IPS DF 6.9 (cell line): ENCODE results near the gene ELOVL1.
A peak's percentile ranks its signal among the peaks of the same experiment; 100 is the strongest.

Source experiments
- DNase-seq: peaks from one replicate; pipeline ENCODE4 v3.0.0-alpha.2; 2013; ENCODE audit warnings: low read depth, low spot score
- H3K27ac ChIP-seq: one replicate; pipeline ENCODE4 v1.5.1; 2013; ENCODE audit warnings: low read length, control low read depth
- H3K27me3 ChIP-seq: 2 replicates; pipeline ENCODE4 v1.6.1; 2013; ENCODE audit warnings: mild to moderate bottlenecking, low read length; ENCODE audit not compliant: control insufficient read depth, insufficient read depth
- H3K36me3 ChIP-seq: 2 replicates; pipeline ENCODE4 v1.6.1; 2013; ENCODE audit warnings: low read length; ENCODE audit not compliant: control insufficient read depth, insufficient read depth
- H3K4me1 ChIP-seq: 2 replicates; pipeline ENCODE4 v1.6.1; 2013; ENCODE audit warnings: low read length; ENCODE audit not compliant: control insufficient read depth, insufficient read depth
- H3K4me3 ChIP-seq: 2 replicates; pipeline ENCODE4 v1.5.1; 2013; ENCODE audit warnings: mild to moderate bottlenecking, low read length
- H3K9me3 ChIP-seq: 2 replicates; pipeline ENCODE4 v1.6.1; 2013; ENCODE audit warnings: low read length, inconsistent platforms; ENCODE audit not compliant: control insufficient read depth, insufficient read depth
- WGBS: extraction: QIAGEN DNeasy Blood & Tissue Kit; methylation state at CpG from one replicate; pipeline ENCODE4 v1.1.7; 2013; ENCODE audit warnings: mixed read lengths, missing lambda C conversion rate; ENCODE audit not compliant: insufficient read length, insufficient coverage; 5-methylcytosine and 5-hydroxymethylcytosine counted together

ELOVL1 gene

GRCh38 chr1:43366601-43367025 lies 1.2 kb downstream of the ELOVL1 start:
- peak overlapping the region; percentile 53; the same call in 1 of the 2 replicates for H3K4me3 ChIP-seq
- WGBS: no CpG with 5 or more reads among the region's 5 CpGs
- DNase-seq: no peak
- no peaks in the 10 kb centered on the region for H3K27me3 ChIP-seq
- H3K4me1 ChIP-seq: peaks cover 5% of the 10 kb centered on the region; the same call in 1 of the 2 replicates
- H3K27ac ChIP-seq: no peak overlapping the region
- no peaks in the 10 kb centered on the region for H3K9me3 ChIP-seq
- peaks cover 14% of the 10 kb centered on the region for H3K36me3 ChIP-seq

- Histone ChIP-seq H3K27ac (no peak overlapping the region), H3K27me3 (no peaks in the 10 kb centered on the region), H3K4me3 (no peak overlapping the region; the same call in 1 of the 2 replicates), H3K36me3 (peaks cover 19% of the 10 kb centered on the region), H3K4me1 (peaks cover 5% of the 10 kb centered on the region; the same call in 1 of the 2 replicates), H3K9me3 (no peaks in the 10 kb centered on the region)
- no peak for DNase-seq
- no CpG with 5 or more reads among the region's 11 CpGs for WGBS
These were observed 1.6 kb downstream of the ELOVL1 start for GRCh38 chr1:43366179-43366578.

- no CpG with 5 or more reads among the region's 2 CpGs for WGBS
- H3K4me1 ChIP-seq: peaks cover 5% of the 10 kb centered on the region; the same call in 1 of the 2 replicates
- no peak overlapping the region for H3K27ac ChIP-seq
- no peak for DNase-seq
- H3K4me3 ChIP-seq: no peak overlapping the region
- no peaks in the 10 kb centered on the region for H3K9me3 ChIP-seq
- H3K27me3 ChIP-seq: no peaks in the 10 kb centered on the region
- H3K36me3 ChIP-seq: peaks cover 24% of the 10 kb centered on the region
These were observed 2.1 kb downstream of the ELOVL1 start for GRCh38 chr1:43365678-43366077.

- H3K4me1 ChIP-seq: peaks cover 9% of the 10 kb centered on the region; the same call in 1 of the 2 replicates
These were observed 3.8 kb downstream of the ELOVL1 start for GRCh38 chr1:43363935-43364525.

GRCh38 chr1:43363283-43363934 lies 4.4 kb downstream of the ELOVL1 start:
- peaks cover 32% of the 10 kb centered on the region for H3K36me3 ChIP-seq
- WGBS: no CpG with 5 or more reads among the region's 9 CpGs
- no peaks in the 10 kb centered on the region for H3K27me3 ChIP-seq
- no peak overlapping the region for H3K4me3 ChIP-seq
- no peak overlapping the region for H3K27ac ChIP-seq
- H3K9me3 ChIP-seq: no peaks in the 10 kb centered on the region
- DNase-seq: no peak
- H3K4me1 ChIP-seq: peaks cover 7% of the 10 kb centered on the region; the same call in 1 of the 2 replicates

More at GRCh38 chr1:43363935-43364525, 3.8 kb downstream of the ELOVL1 start:
- no peaks in the 10 kb centered on the region for H3K27me3 ChIP-seq
- WGBS: no CpG with 5 or more reads among the region's 5 CpGs
- no peak for DNase-seq
- H3K36me3 ChIP-seq: peaks cover 32% of the 10 kb centered on the region
- H3K27ac ChIP-seq: no peak overlapping the region
- H3K9me3 ChIP-seq: no peaks in the 10 kb centered on the region
- H3K4me3 ChIP-seq: no peak overlapping the region

GRCh38 chr1:43360616-43361015 lies 7.2 kb downstream of the ELOVL1 start:
- Histone ChIP-seq H3K27ac (no peak overlapping the region), H3K9me3 (no peaks in the 10 kb centered on the region), H3K36me3 (peaks cover 32% of the 10 kb centered on the region), H3K27me3 (no peaks in the 10 kb centered on the region), H3K4me3 (no peak overlapping the region), H3K4me1 (peaks cover 6% of the 10 kb centered on the region; the same call in 1 of the 2 replicates)
- WGBS: no CpG with 5 or more reads among the region's 4 CpGs
- no peak for DNase-seq

- peaks cover 6% of the 10 kb centered on the region; the same call in 1 of the 2 replicates for H3K4me1 ChIP-seq
- DNase-seq: no peak
- no peaks in the 10 kb centered on the region for H3K9me3 ChIP-seq
- no CpG with 5 or more reads among the region's 11 CpGs for WGBS
- H3K36me3 ChIP-seq: peaks cover 32% of the 10 kb centered on the region
- peak overlapping the region; percentile 82; the same call in 1 of the 2 replicates for H3K4me3 ChIP-seq
- H3K27ac ChIP-seq: no peak overlapping the region
- H3K27me3 ChIP-seq: no peaks in the 10 kb centered on the region
These were observed 8.1 kb downstream of the ELOVL1 start for GRCh38 chr1:43359696-43360095.

GRCh38 chr1:43358746-43359693 lies 8.8 kb downstream of the ELOVL1 start, which contains the start of gene CDC20:
Gene CDC20, plus strand, starts transcription at chr1:43358981. Its CDS starts 235 bp downstream, at chr1:43359216.
- DNase-seq: peak; percentile 96
- H3K9me3 ChIP-seq: no peaks in the 10 kb centered on the region
- WGBS: no CpG with 5 or more reads among the region's 59 CpGs

GRCh38 chr1:43358121-43358745 lies 9.6 kb downstream of the ELOVL1 start:
- DNase-seq: no peak
- WGBS: no CpG with 5 or more reads among the region's 33 CpGs
- H3K36me3 ChIP-seq: peaks cover 22% of the 10 kb centered on the region

More at GRCh38 chr1:43358746-43359693, 8.8 kb downstream of the ELOVL1 start, which contains the start of gene CDC20:
- Histone ChIP-seq H3K4me3 (peak within 1 kb of the TSS; percentile 82), H3K27me3 (no peaks in the 10 kb centered on the region), H3K27ac (no peak within 1 kb of the TSS), H3K4me1 (peaks cover 6% of the 10 kb centered on the region; the same call in 1 of the 2 replicates), H3K36me3 (peaks cover 30% of the 10 kb centered on the region)

More at GRCh38 chr1:43358121-43358745, 9.6 kb downstream of the ELOVL1 start:
- Histone ChIP-seq H3K27me3 (no peaks in the 10 kb centered on the region), H3K9me3 (no peaks in the 10 kb centered on the region), H3K4me3 (peak overlapping the region; percentile 60; the same call in 1 of the 2 replicates), H3K4me1 (peaks cover 6% of the 10 kb centered on the region; the same call in 1 of the 2 replicates), H3K27ac (no peak overlapping the region)
